K562 (cell line): ENCODE data around the gene C1orf167. TPM values are rescaled to one million over a fixed set of nuclear protein-coding genes. Genes with fewer than 3 reads are reported as not detected.

Experiments used
- ADNP ChIP-seq: fragments of 200-800 bp; sonication (Bioruptor generic); IDR thresholded peaks from 2 replicates; pipeline ENCODE4 v1.6.1; 2016; ENCODE audit warnings: missing genetic modification characterization, missing compliant biosample characterization
- EP400 ChIP-seq: fragments of 450-650 bp; IDR thresholded peaks from 2 replicates; pipeline ENCODE4 v1.6.1; 2017; ENCODE audit warnings: antibody characterized with exemption, mild to moderate bottlenecking, moderate library complexity
- EZH2 ChIP-seq: IDR thresholded peaks from 2 replicates; pipeline ENCODE4 v1.6.1; 2012; ENCODE audit warnings: low read depth, mild to moderate bottlenecking, inconsistent platforms, low read length, borderline replicate concordance
- GTF3C2 ChIP-seq: IDR thresholded peaks from 3 replicates; pipeline ENCODE4 v1.6.1; 2011; ENCODE audit warnings: borderline replicate concordance, mild to moderate bottlenecking, moderate library complexity; ENCODE audit not compliant: insufficient read length; ENCODE audit errors: extremely low read depth
- HMG20B ChIP-seq: fragments of 250-450 bp; sonication (Bioruptor Pico); IDR thresholded peaks from 2 replicates; pipeline ENCODE4 v1.5.0; 2021; ENCODE audit warnings: mild to moderate bottlenecking
- NR0B1 ChIP-seq: fragments of 450-650 bp; IDR thresholded peaks from one replicate; pipeline ENCODE4 v1.6.1; 2018; ENCODE audit warnings: mild to moderate bottlenecking, moderate library complexity; ENCODE audit not compliant: partially characterized antibody
- PYGO2 ChIP-seq: fragments of 450-650 bp; IDR thresholded peaks from 2 replicates; pipeline ENCODE4 v1.6.1; 2016; ENCODE audit warnings: mild to moderate bottlenecking, missing genetic modification characterization, moderate library complexity, missing compliant biosample characterization
- RBFOX2 ChIP-seq: fragments of 200-400 bp; formaldehyde crosslinking; IDR thresholded peaks from 2 replicates; pipeline ENCODE4 v1.6.1; 2017; ENCODE audit warnings: low read depth, mild to moderate bottlenecking, low read length, moderate library complexity
- RFX5 ChIP-seq: IDR thresholded peaks from 2 replicates; pipeline ENCODE4 v1.6.1; 2011; ENCODE audit warnings: low read depth, mild to moderate bottlenecking, improper control_type of control experiment, low read length
- RNF219 ChIP-seq: fragments of 250-450 bp; sonication (Bioruptor Pico); IDR thresholded peaks from 2 replicates; pipeline ENCODE4 v1.5.0; 2022; ENCODE audit warnings: mild to moderate bottlenecking
- SAFB ChIP-seq: fragments of 200-400 bp; formaldehyde crosslinking; IDR thresholded peaks from 2 replicates; pipeline ENCODE4 v1.6.1; 2017; ENCODE audit warnings: low read depth, low read length, borderline replicate concordance
- SMARCE1 ChIP-seq: fragments of 450-650 bp; IDR thresholded peaks from 2 replicates; pipeline ENCODE4 v1.7.1; 2016; ENCODE audit warnings: mild to moderate bottlenecking
- SNAPC5 ChIP-seq: fragments of 250-450 bp; sonication (Bioruptor Pico); IDR thresholded peaks from 2 replicates; pipeline ENCODE4 v1.8.0; 2021; ENCODE audit warnings: moderate library complexity, mild to moderate bottlenecking, inconsistent platforms
- SRSF3 ChIP-seq: fragments of 200-400 bp; formaldehyde crosslinking; IDR thresholded peaks from 2 replicates; pipeline ENCODE4 v1.6.1; 2016; ENCODE audit warnings: mild to moderate bottlenecking, low read length, moderate library complexity; ENCODE audit not compliant: insufficient read depth
- TOE1 ChIP-seq, 2 experiments: fragments of 450-650 bp in 1 of 2; sonication (generic) in 1 of 2; formaldehyde crosslinking in 1 of 2; IDR thresholded peaks; 2 replicates each; pipeline versions ENCODE4 v1.7.1 to v1.8.0; 2016 to 2022; ENCODE audit warnings: borderline replicate concordance in 2 of 2, mild to moderate bottlenecking in 2 of 2, antibody characterized with exemption in 1 of 2, inconsistent platforms in 1 of 2, low read depth in 1 of 2, missing genetic modification reagents in 1 of 2, moderate library complexity in 1 of 2
- ZNF121 ChIP-seq: sonication (generic); formaldehyde crosslinking; conservative IDR thresholded peaks from 2 replicates; pipeline ENCODE4 v1.8.0; 2022; ENCODE audit warnings: missing genetic modification reagents
- ZNF398 ChIP-seq: fragments of 250-450 bp; sonication (Bioruptor Pico); IDR thresholded peaks from 2 replicates; pipeline ENCODE4 v1.8.0; 2021; ENCODE audit warnings: moderate library complexity, mild to moderate bottlenecking, inconsistent platforms
- ZNF551 ChIP-seq: fragments of 250-450 bp; sonication (Bioruptor Pico); IDR thresholded peaks from 2 replicates; pipeline ENCODE4 v1.5.0; 2021; ENCODE audit warnings: mild to moderate bottlenecking, moderate library complexity
- ZNF586 ChIP-seq: fragments of 450-650 bp; formaldehyde crosslinking; conservative IDR thresholded peaks from 2 replicates; pipeline ENCODE4 v1.4.0; 2020; ENCODE audit warnings: mild to moderate bottlenecking, moderate library complexity
- ZNF699 ChIP-seq: fragments of 250-450 bp; sonication (Bioruptor Pico); IDR thresholded peaks from 2 replicates; pipeline ENCODE4 v1.8.0; 2021; ENCODE audit warnings: mild to moderate bottlenecking, moderate library complexity; ENCODE audit not compliant: insufficient replicate concordance
- ZNF77 ChIP-seq: fragments of 250-450 bp; sonication (Bioruptor Pico); IDR thresholded peaks from 2 replicates; pipeline ENCODE4 v1.5.0; 2020
- polyA plus RNA-seq, 8 experiments: library from polyadenylated mRNA; depleted of rRNA in 4 of 8; stranded (reverse) in 5 of 8; unstranded in 3 of 8; fragments of >200 nt; fragmentation: Nextera tagmentation in 2 of 8; fragmentation: Illumina TruSeq in 1 of 8; extraction: Ambion mirVana in 2 of 8; extraction: Trizol in 1 of 8; gene quantifications; 2 replicates each; pipeline versions ENCODE4 v1.2.1 to v1.2.3, GENCODE V29; 2011 to 2014; ENCODE audit warnings: inconsistent platforms in 1 of 8, missing spikeins in 1 of 8
- total RNA-seq, 7 experiments: library from RNA; depleted of rRNA in 6 of 7; stranded (reverse); fragments of >200 nt in 6 of 7; fragmentation: Illumina TruSeq in 2 of 7; extraction: Trizol in 2 of 7; gene quantifications; 2 replicates each; pipeline versions ENCODE4 v1.2.1 to v1.2.3, GENCODE V29; 2011 to 2021; ENCODE audit warnings: low replicate concordance in 1 of 7

The C1orf167 gene
- total and polyA plus RNA-seq, 9 of the 15 experiments (the other 6 are each of a cell fraction or from before 2014, with no cell fraction given): 0.22 to 0.86 (median 0.31) TPM; not detected in 2

GRCh38 chr1:11802616-11802972, 40.6 kb downstream of the C1orf167 start (continued):
- TF ChIP-seq HMG20B (no peak), ADNP (no peak), ZNF551 (CRISPR knock-in tag) (no peak), ZNF586 (CRISPR knock-in tag) (no peak), SRSF3 (no peak), SMARCE1 (no peak), RFX5 (no peak), GTF3C2 (no peak), ZNF77 (no peak), ZNF699 (CRISPR knock-in tag) (no peak), RBFOX2 (no peak), ZNF121 (CRISPR knock-in tag) (no peak), PYGO2 (tag) (no peak), RNF219 (no peak), SNAPC5 (CRISPR knock-in tag) (no peak), SAFB (no peak), NR0B1 (no peak), EP400 (no peak), ZNF398 (CRISPR knock-in tag) (no peak), TOE1 (IDR thresholded peaks at IDR 0.05; ENCODE audit: borderline replicate concordance) (no peak), TOE1 (CRISPR knock-in tag; IDR thresholded peaks at IDR 0.05; ENCODE audit: borderline replicate concordance, low read depth) (no peak), EZH2 (no peak)
